ENCODE measurements around the gene IL24.

IL24 gene

GRCh38 chr1:206925106-206925736, 28.0 kb downstream of the IL24 start:
- peak; percentile 46 for DNase-seq (ENCODE audit: low read depth, low spot score)

- no peak for DNase-seq (ENCODE audit: low read depth, low spot score)
Observed at GRCh38 chr1:206926286-206926685, 29.0 kb downstream of the IL24 start.

DNA sequence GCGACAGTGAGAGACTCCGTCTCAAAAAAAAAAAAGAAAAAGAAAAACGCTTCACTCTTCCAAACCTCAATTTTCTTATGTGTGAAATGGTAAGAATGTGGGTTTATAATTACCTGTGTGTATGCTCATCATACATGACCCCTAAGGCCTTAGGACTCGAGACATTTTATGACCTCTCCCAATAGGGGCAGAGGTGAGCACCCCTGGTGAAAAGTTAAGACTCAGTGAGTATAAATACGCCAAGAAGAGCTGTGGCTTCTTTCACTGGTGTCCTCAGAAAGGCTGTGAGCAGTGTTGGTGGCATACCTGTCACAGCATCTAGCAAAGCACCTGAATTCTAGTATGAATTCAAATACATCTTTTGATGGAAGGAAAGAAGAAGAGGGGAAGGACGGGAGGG, 32.3 kb downstream of the IL24 start:
- no peak for DNase-seq (ENCODE audit: low read depth, low spot score)

DNA sequence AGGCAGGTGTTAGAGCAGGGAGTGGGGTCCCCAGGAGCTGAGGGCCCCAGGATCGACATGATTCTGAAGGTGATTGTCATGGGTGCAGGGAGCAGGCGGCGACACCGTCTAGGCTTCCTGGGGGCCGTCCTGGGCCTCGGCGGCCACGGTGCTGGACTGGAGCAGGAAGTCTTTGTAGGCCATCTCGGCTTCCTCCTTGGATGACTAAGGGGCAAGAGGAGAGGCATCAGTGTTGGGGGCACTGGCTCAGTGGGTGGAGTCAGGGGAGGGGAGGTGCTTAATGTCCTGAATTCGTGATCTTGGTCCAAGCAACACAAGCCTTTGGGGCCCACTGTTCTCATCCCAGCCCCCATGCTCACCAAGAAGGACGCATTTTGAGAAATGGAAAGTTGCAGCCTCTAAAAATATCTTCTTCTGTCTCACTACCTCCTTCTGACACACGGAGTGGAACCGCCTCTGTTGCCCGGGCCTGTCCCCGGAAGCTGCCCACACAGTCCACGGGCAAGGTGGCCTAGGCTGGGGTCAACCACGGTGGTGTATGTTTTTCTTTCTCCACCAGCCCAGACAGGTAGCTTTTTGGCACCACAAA, 33.1 kb downstream of the IL24 start:
- no peak for DNase-seq (ENCODE audit: low read depth, low spot score)

GRCh38 chr1:206931709-206932108, 34.5 kb downstream of the IL24 start:
- DNase-seq (ENCODE audit: low read depth, low spot score): peak; percentile 27

DNA sequence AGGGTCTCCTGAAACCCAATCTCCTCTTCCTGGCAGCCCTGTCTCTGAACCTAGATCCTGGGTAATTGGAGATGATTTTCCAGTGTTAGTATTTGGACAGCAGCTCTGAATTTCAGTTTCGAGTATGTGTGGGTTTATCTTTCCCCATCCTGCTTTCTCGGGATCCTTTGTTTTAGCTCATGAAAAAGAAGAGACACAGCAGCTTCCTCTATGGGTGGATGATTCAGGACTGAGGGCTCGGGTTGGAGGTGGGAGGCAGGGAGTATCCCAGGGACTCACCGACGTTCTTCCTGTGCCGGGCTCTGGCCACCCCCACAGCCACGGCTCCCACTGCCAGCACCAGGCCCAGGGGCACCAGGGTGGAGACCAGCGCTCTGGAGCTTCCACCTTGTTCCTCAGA, 34.9 kb downstream of the IL24 start:
- no peak for DNase-seq (ENCODE audit: low read depth, low spot score)

- DNase-seq (ENCODE audit: low read depth, low spot score): peak; percentile 54
Observed at GRCh38 chr1:206933333-206933945, 36.2 kb downstream of the IL24 start.

- DNase-seq (ENCODE audit: low read depth, low spot score): peak; percentile 91
Observed at GRCh38 chr1:206935491-206936067, 38.3 kb downstream of the IL24 start.

- no peak for DNase-seq (ENCODE audit: low read depth, low spot score)
Observed at GRCh38 chr1:206937425-206937824, 40.2 kb downstream of the IL24 start.

GRCh38 chr1:206939131-206939530, 41.9 kb downstream of the IL24 start:
- DNase-seq (ENCODE audit: low read depth, low spot score): no peak

- DNase-seq (ENCODE audit: low read depth, low spot score): no peak
Observed at GRCh38 chr1:206939841-206940587, 42.8 kb downstream of the IL24 start.

DNA sequence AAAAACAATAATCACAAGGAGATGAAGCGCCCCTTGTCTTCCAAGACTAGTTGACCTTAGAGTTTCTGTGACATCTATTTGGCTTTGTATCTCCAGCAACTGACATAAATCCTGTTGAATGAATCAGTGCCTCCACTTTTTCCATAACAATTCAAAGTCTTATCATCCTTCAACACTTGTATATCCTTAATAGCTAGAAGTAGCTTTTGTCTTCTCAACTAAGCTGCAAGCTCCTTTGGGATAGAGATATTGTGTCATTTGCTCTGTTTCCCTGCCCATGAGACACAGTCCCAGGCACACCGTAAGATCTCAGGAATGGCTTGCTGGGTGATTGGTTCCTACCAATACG, 43.3 kb downstream of the IL24 start:
- no peak for DNase-seq (ENCODE audit: low read depth, low spot score)

- DNase-seq (ENCODE audit: low read depth, low spot score): peak; percentile 41
Observed at GRCh38 chr1:206941766-206942418, 44.6 kb downstream of the IL24 start.

DNA sequence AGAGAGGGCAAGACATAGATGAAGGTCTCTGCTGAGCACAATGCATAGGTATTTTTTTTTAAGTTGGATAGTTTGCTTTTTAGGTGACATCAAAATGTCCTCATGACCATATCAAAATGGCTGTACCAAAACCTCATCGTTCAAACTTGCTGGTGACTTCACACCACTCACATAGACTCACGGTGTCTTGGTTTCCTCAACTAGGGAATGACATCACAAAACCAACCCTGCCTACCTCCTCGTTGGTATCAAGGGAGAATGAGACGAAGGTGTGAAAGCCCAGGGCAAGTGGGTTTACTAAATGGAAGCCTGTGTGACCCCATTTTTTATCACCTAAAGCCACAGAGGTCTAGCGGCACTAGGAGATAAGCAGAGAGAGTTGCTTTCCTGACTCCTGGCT, 47.5 kb downstream of the IL24 start:
- DNase-seq (ENCODE audit: low read depth, low spot score): no peak

DNA sequence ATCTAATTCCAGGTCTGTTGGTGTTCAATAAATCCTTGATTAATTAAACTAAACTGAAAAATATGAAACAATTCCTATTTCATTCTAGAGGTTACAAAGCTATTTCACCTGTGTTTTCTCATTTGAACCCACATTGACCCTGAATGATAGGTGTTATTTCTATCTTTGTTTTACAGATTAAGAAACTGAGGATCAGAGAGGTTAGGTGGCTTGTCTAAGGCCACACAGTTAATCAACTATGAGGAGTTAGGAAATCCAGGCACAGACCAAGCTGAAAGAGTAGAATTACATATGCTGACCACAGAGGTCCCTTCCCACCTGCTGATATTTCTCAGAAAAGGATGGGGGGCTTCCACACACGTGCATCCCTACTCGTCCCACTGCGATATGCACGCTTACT, 48.5 kb downstream of the IL24 start:
- no peak for DNase-seq (ENCODE audit: low read depth, low spot score)

- DNase-seq (ENCODE audit: low read depth, low spot score): no peak
Observed at GRCh38 chr1:206946261-206946660, 49.0 kb downstream of the IL24 start, which contains the start of gene PIGR. TSS of gene PIGR (minus strand) at chr1:206946466. CDS start at chr1:206940531, 5,935 bp downstream.

DNA sequence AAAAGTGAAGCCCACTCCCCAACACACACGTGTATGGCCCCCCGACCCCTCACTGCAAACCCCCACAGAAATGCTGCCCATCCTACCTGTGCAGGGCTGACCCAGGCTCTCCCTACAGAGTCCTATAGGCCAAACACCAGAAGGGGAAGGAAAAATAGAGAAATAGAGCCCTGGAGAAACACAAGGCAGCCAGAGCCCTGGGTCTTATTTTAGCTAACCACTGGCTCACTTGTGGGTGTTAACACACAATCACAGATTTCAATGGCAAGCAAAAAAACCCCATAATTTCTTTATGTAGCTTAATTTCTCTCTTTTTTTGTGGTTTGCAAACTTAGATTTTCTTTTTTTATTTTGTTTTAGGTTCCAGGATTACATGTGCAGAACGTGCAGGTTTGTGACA, 50.0 kb downstream of the IL24 start:
- no peak for DNase-seq (ENCODE audit: low read depth, low spot score)

GRCh38 chr1:206949208-206949607, 52.0 kb downstream of the IL24 start:
- DNase-seq (ENCODE audit: low read depth, low spot score): no peak

GRCh38 chr1:206949641-206950040, 52.4 kb downstream of the IL24 start:
- DNase-seq (ENCODE audit: low read depth, low spot score): no peak

GRCh38 chr1:206951318-206952100, 54.3 kb downstream of the IL24 start:
- no peak for DNase-seq (ENCODE audit: low read depth, low spot score)

DNA sequence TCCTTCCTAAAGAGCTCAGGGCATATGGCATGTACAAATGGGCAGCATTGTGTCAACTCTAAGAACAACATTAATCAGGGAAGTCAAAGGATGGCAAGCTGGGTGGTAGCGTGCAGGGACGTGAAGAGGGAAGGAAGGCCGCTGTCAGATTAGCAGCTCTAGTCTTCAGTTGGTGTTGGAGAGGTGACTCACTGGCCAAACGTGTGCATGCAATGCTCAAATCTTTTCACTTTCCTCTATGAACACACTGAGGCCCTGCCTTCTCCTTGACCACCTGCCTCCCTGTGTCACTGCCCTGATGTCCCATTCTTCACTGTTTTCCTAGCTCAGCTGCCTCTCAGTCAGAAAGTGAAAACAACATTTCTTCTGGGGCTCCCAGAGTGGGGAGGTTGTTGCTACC, 54.9 kb downstream of the IL24 start:
- no peak for DNase-seq (ENCODE audit: low read depth, low spot score)

Data from ELF-1 (cell line).